Measurements from ENCODE around the gene HOXA4.

DNA sequence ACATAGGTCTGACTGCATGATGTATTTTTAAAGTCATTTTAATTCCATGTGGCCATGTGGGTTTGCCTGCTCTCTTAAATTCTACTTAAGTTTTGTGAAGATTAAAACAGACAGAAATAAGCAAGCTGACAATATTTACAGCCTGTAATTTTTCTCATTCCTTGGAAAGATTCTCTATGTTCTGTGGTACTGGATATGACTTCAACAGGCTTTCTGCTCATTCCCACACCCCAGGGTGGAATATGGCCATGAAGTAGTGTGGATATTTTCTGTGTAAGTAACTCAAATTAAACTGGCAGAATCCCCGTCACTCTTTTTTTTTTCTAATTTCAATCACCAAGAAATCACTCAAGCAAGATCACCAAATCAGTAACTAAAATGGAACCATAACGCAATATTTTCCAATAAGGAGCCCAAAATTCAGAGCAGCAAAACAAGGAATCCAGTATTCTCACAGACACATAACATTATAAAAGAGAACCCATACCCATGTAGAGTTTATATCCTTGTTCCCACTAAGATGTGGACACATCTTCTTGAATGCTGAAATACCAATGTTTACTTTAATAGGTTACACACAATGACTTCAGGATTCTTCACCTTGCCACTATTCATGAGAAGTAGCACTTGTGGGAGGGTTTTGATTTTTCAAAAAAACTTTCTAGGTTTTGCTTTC lies 7.2 kb upstream of the HOXA4 start:
- TF ChIP-seq POLR2AphosphoS5 (IDR thresholded peaks at IDR 0.05; ENCODE audit: low read depth) (no peak), EZH2phosphoT487 (IDR thresholded peaks at IDR 0.05; ENCODE audit: unreplicated experiment) (no peak), EZH2 (IDR thresholded peaks at IDR 0.05; ENCODE audit: low read depth, unreplicated experiment) (no peak), JUNB (IDR thresholded peaks at IDR 0.05; ENCODE audit: unreplicated experiment) (no peak), CREB1 (CRISPR knock-in tag; IDR thresholded peaks at IDR 0.05; ENCODE audit: low read depth) (no peak)
- TF ChIP-seq, protein P1, sequence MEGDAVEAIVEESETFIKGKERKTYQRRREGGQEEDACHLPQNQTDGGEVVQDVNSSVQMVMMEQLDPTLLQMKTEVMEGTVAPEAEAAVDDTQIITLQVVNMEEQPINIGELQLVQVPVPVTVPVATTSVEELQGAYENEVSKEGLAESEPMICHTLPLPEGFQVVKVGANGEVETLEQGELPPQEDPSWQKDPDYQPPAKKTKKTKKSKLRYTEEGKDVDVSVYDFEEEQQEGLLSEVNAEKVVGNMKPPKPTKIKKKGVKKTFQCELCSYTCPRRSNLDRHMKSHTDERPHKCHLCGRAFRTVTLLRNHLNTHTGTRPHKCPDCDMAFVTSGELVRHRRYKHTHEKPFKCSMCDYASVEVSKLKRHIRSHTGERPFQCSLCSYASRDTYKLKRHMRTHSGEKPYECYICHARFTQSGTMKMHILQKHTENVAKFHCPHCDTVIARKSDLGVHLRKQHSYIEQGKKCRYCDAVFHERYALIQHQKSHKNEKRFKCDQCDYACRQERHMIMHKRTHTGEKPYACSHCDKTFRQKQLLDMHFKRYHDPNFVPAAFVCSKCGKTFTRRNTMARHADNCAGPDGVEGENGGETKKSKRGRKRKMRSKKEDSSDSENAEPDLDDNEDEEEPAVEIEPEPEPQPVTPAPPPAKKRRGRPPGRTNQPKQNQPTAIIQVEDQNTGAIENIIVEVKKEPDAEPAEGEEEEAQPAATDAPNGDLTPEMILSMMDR (conservative IDR thresholded peaks at IDR 0.05; ENCODE audit: low read depth in 2 of 2), result no peak
- TF ChIP-seq, protein P2, sequence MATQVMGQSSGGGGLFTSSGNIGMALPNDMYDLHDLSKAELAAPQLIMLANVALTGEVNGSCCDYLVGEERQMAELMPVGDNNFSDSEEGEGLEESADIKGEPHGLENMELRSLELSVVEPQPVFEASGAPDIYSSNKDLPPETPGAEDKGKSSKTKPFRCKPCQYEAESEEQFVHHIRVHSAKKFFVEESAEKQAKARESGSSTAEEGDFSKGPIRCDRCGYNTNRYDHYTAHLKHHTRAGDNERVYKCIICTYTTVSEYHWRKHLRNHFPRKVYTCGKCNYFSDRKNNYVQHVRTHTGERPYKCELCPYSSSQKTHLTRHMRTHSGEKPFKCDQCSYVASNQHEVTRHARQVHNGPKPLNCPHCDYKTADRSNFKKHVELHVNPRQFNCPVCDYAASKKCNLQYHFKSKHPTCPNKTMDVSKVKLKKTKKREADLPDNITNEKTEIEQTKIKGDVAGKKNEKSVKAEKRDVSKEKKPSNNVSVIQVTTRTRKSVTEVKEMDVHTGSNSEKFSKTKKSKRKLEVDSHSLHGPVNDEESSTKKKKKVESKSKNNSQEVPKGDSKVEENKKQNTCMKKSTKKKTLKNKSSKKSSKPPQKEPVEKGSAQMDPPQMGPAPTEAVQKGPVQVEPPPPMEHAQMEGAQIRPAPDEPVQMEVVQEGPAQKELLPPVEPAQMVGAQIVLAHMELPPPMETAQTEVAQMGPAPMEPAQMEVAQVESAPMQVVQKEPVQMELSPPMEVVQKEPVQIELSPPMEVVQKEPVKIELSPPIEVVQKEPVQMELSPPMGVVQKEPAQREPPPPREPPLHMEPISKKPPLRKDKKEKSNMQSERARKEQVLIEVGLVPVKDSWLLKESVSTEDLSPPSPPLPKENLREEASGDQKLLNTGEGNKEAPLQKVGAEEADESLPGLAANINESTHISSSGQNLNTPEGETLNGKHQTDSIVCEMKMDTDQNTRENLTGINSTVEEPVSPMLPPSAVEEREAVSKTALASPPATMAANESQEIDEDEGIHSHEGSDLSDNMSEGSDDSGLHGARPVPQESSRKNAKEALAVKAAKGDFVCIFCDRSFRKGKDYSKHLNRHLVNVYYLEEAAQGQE (IDR thresholded peaks at IDR 0.05; ENCODE audit: unreplicated experiment), result no peak

Measured in GM23338 (cell line).